GM12878 (cell line): ENCODE measurements around the gene SLMAP. TPM values are rescaled to one million over a fixed set of nuclear protein-coding genes. Genes with fewer than 3 reads are reported as not detected.

Source experiments
- ATAC-seq: fragments of 200-7000 bp; cut with Tn5 transposase; 3 replicates; pipeline ENCODE4 v1.9.1; 2020; ENCODE audit warnings: mild to moderate bottlenecking, moderate library complexity
- BruUV-seq: library from RNA; stranded (reverse); fragments of 400-500 nt; replicated peaks from 2 replicates; lab custom pipeline; 2021; lab: Mats Ljungman, UMichigan
- CTCF ChIA-PET: fragments of 300-600 bp; sonication (Branson Sonifier 250); formaldehyde crosslinking; extraction: SDS; loops from one replicate; lab custom pipeline; 2021; ENCODE audit warnings: inconsistent platforms; lab: Yijun Ruan, JAX
- POLR2A ChIA-PET: fragments of 350-600 bp; formaldehyde crosslinking; extraction: SDS; loops from one replicate; lab custom pipeline; 2021; ENCODE audit warnings: inconsistent platforms; lab: Charles Lee
- RAD21 ChIA-PET: fragments of 300-600 bp; sonication (Branson Sonifier 250); formaldehyde crosslinking; loops from one replicate; lab custom pipeline; 2023; ENCODE audit warnings: antibody characterized with exemption; ENCODE audit not compliant: unreplicated experiment; lab: Charles Lee
- SMC1A ChIA-PET: fragments of 300-600 bp; sonication (Branson Sonifier 250); formaldehyde crosslinking; loops from one replicate; lab custom pipeline; 2023; ENCODE audit not compliant: unreplicated experiment, uncharacterized antibody; lab: Charles Lee
- DNase-seq: peaks from one replicate; pipeline ENCODE4 v3.0.0-alpha.2; 2011; ENCODE audit warnings: low read depth, low spot score
- FAIRE-seq: peaks from 3 replicates; lab custom pipeline; 2011; peaks lifted over from hg19 to GRCh38; lab: Jason Lieb, UNC
- H2AFZ ChIP-seq: 2 replicates; pipeline ENCODE4 v1.6.0; 2011; ENCODE audit warnings: low read depth, low read length, control low read depth; ENCODE audit not compliant: control insufficient read depth
- H3K27ac ChIP-seq: 2 replicates; pipeline ENCODE4 v1.5.1; 2011; ENCODE audit warnings: control low read depth; ENCODE audit not compliant: control insufficient read depth, insufficient read depth
- H3K27me3 ChIP-seq, 2 experiments: replicated peaks in 1 of 2; 2 replicates each; pipeline versions ENCODE4 v1.6.0 to v1.6.1; 2011; ENCODE audit warnings: low read length in 1 of 2; ENCODE audit not compliant: control insufficient read depth in 2 of 2, insufficient read depth in 2 of 2
- H3K36me3 ChIP-seq, 2 experiments: 2 replicates each; pipeline ENCODE4 v1.5.1; 2011; ENCODE audit warnings: low read length in 1 of 2; ENCODE audit not compliant: control insufficient read depth in 2 of 2, insufficient read depth in 2 of 2
- H3K4me1 ChIP-seq: 2 replicates; pipeline ENCODE4 v1.6.1; 2011; ENCODE audit warnings: mild to moderate bottlenecking, low read length, moderate library complexity, mixed read lengths; ENCODE audit not compliant: control insufficient read depth, insufficient read depth
- H3K4me2 ChIP-seq: 2 replicates; pipeline ENCODE4 v1.6.0; 2011; ENCODE audit warnings: control low read depth; ENCODE audit not compliant: control insufficient read depth, insufficient read depth
- H3K4me3 ChIP-seq: fragments of 200-600 bp; sonication (generic); 2 replicates; pipeline ENCODE4 v1.5.1; 2016
- H3K79me2 ChIP-seq: 2 replicates; pipeline ENCODE4 v1.6.0; 2011; ENCODE audit warnings: low read length; ENCODE audit not compliant: control insufficient read depth, insufficient read depth
- H3K9ac ChIP-seq: 2 replicates; pipeline ENCODE4 v1.8.0; 2011; ENCODE audit warnings: low read length, control low read depth, mixed read lengths; ENCODE audit not compliant: control insufficient read depth, insufficient read depth
- H3K9me3 ChIP-seq: replicated peaks from 3 replicates; pipeline ENCODE4 v1.5.1; 2011; ENCODE audit warnings: mild to moderate bottlenecking, low read length; ENCODE audit not compliant: control insufficient read depth, insufficient read depth
- H4K20me1 ChIP-seq: 2 replicates; pipeline ENCODE4 v1.6.0; 2011; ENCODE audit not compliant: control insufficient read depth, insufficient read depth
- BCLAF1 ChIP-seq: fragments of 450-650 bp; IDR thresholded peaks from 2 replicates; pipeline ENCODE4 v1.6.1; 2017; ENCODE audit warnings: antibody characterized with exemption, mild to moderate bottlenecking, moderate library complexity
- CBFB ChIP-seq: IDR thresholded peaks from 2 replicates; pipeline ENCODE4 v1.6.1; 2016; ENCODE audit warnings: antibody characterized with exemption, low read depth
- DPF2 ChIP-seq: fragments of 450-650 bp; IDR thresholded peaks from 2 replicates; pipeline ENCODE4 v1.6.1; 2017; ENCODE audit warnings: mild to moderate bottlenecking
- LARP7 ChIP-seq: fragments of 450-650 bp; IDR thresholded peaks from 2 replicates; pipeline ENCODE4 v1.6.1; 2017; ENCODE audit warnings: mild to moderate bottlenecking
- MTA2 ChIP-seq: fragments of 450-650 bp; IDR thresholded peaks from 2 replicates; pipeline ENCODE4 v1.6.1; 2016; ENCODE audit warnings: low read depth, mild to moderate bottlenecking, moderate library complexity
- NKRF ChIP-seq: fragments of 450-650 bp; conservative IDR thresholded peaks from 2 replicates; pipeline ENCODE4 v1.6.1; 2017; ENCODE audit warnings: mild to moderate bottlenecking, moderate library complexity
- NR2C1 ChIP-seq: fragments of 450-650 bp; IDR thresholded peaks from 2 replicates; pipeline ENCODE4 v1.6.1; 2017; ENCODE audit warnings: antibody characterized with exemption, mild to moderate bottlenecking, moderate library complexity
- RFX5 ChIP-seq: IDR thresholded peaks from 2 replicates; pipeline ENCODE4 v1.6.1; 2011; ENCODE audit warnings: low read depth, low read length, improper control_type of control experiment
- RUNX3 ChIP-seq: IDR thresholded peaks from 2 replicates; pipeline ENCODE4 v1.6.1; 2012; ENCODE audit warnings: low read length, inconsistent platforms
- SKIL ChIP-seq: fragments of 450-650 bp; IDR thresholded peaks from 2 replicates; pipeline ENCODE4 v1.6.1; 2017; ENCODE audit warnings: mild to moderate bottlenecking, low read depth, inconsistent platforms; ENCODE audit not compliant: poor library complexity, severe bottlenecking
- TAF1 ChIP-seq: IDR thresholded peaks from 2 replicates; pipeline ENCODE4 v1.6.1; 2011; ENCODE audit warnings: mild to moderate bottlenecking, low read depth, low read length, borderline replicate concordance
- YBX1 ChIP-seq: fragments of 450-650 bp; IDR thresholded peaks from 2 replicates; pipeline ENCODE4 v1.6.1; 2016; ENCODE audit warnings: antibody characterized with exemption
- ZBTB40 ChIP-seq: fragments of 450-650 bp; IDR thresholded peaks from 2 replicates; pipeline ENCODE4 v1.6.1; 2016; ENCODE audit warnings: mild to moderate bottlenecking, moderate library complexity, borderline replicate concordance
- WGBS: methylation state at CpG from one replicate; pipeline ENCODE4 v1.1.6; 2016; ENCODE audit warnings: low lambda C conversion rate; ENCODE audit not compliant: insufficient replicate concordance, insufficient coverage; ENCODE audit errors: missing lambda C conversion rate; 5-methylcytosine and 5-hydroxymethylcytosine counted together
- in situ Hi-C: fragments of 300-500 bp; cut with MboI; formaldehyde crosslinking; loops from 9 replicates; pipeline ENCODE4 v1.14.3; 2018; ENCODE audit warnings: mixed read lengths
- intact Hi-C: fragments of 100-400 bp; cut with micrococcal nuclease; formaldehyde crosslinking; loops from one replicate; pipeline ENCODE4 v1.14.2; 2022; ENCODE audit not compliant: unreplicated experiment
- polyA plus RNA-seq, 11 experiments: library from polyadenylated mRNA; depleted of rRNA in 4 of 11; unstranded in 6 of 11; stranded (reverse) in 5 of 11; fragments of >200 nt; fragmentation: Nextera tagmentation in 4 of 11; fragmentation: Illumina TruSeq in 1 of 11; extraction: Ambion mirVana in 4 of 11; extraction: Trizol in 1 of 11; gene quantifications; 1 replicate in 1 of 11; 2 replicates in 10 of 11; pipeline versions ENCODE4 v1.2.1 to v1.2.3, GENCODE V29; 2011 to 2016; ENCODE audit warnings: inconsistent platforms in 2 of 11, missing spikeins in 2 of 11, low read depth in 1 of 11
- total RNA-seq, 4 experiments: library from RNA; depleted of rRNA in 3 of 4; stranded (reverse); fragments of >200 nt in 3 of 4; fragmentation: Illumina TruSeq in 1 of 4; extraction: Trizol in 1 of 4; gene quantifications; 2 replicates each; pipeline versions ENCODE4 v1.2.1 to v1.2.3, GENCODE V29; 2013 to 2021

SLMAP gene
- total and polyA plus RNA-seq, 10 of the 15 experiments (the other 5 are each of a cell fraction or from before 2014, with no cell fraction given) = 8.3 to 43.8 (median 26.4) TPM

GRCh38 chr3:57827757-57828156 is 71.6 kb downstream of the SLMAP start:
- TF ChIP-seq YBX1 = no peak
- no peak for TF ChIP-seq NR2C1
- TF ChIP-seq ZBTB40 = no peak
- TF ChIP-seq BCLAF1 = no peak
- TF ChIP-seq CBFB = no peak
- TF ChIP-seq DPF2 = no peak
- no peak for TF ChIP-seq SKIL
- no peak for TF ChIP-seq RFX5
- no peak for TF ChIP-seq TAF1
- TF ChIP-seq RUNX3 = no peak
- no peak for TF ChIP-seq MTA2
- no peak for TF ChIP-seq NKRF
- no peak for TF ChIP-seq LARP7
- ATAC-seq (no peak), FAIRE-seq (no peak), DNase-seq (no peak)
- SMC1A ChIA-PET = interaction anchor here (0.7 to 3.7 kb wide), 9 partner anchors 9 to 182 kb away, joined by 3 to 23 read pairs (median 3); no protein-coding TSS in a partner anchor
- RAD21 ChIA-PET = interaction anchor here (2.2 kb wide), 1 partner anchor 430 kb away, joined by 6 read pairs; no protein-coding TSS in a partner anchor
- Histone ChIP-seq H4K20me1 (no peaks in the 10 kb centered on the region), H3K27me3 (no peaks in the 10 kb centered on the region), H3K36me3 (peaks cover 1 to 9% of the 10 kb centered on the region in 2 experiments), H3K27ac (no peak overlapping the region), H3K4me1 (no peaks in the 10 kb centered on the region; the same call in 1 of the 2 replicates), H3K4me2 (no peak overlapping the region), H3K79me2 (peaks cover 8% of the 10 kb centered on the region), H3K9me3 (no peaks in the 10 kb centered on the region), H2AFZ (no peak overlapping the region), H3K9ac (no peak overlapping the region), H3K4me3 (no peak overlapping the region)
- in situ Hi-C loops (no loop called here), intact Hi-C loops (loop anchor here (5.0 to 10.0 kb wide), 2 partner anchors 70 to 183 kb away; partner anchors contain the start of gene SLMAP)
- POLR2A ChIA-PET = no interaction called here
- BruUV-seq = no TSS peak
- CTCF ChIA-PET = interaction anchor here (0.8 to 4.3 kb wide), 7 partner anchors 10 to 430 kb away, joined by 3 to 63 read pairs (median 3); no protein-coding TSS in a partner anchor
- WGBS = 98% methylated on average over 4 of the region's 4 CpGs
